K562 (cell line): ENCODE data around the gene ERMARD. TPM values are rescaled to one million over a fixed set of nuclear protein-coding genes. Genes with fewer than 3 reads are reported as not detected.

Experiments
- CXXC5 ChIP-seq: fragments of 250-450 bp; sonication (Bioruptor Pico); IDR thresholded peaks from 2 replicates; pipeline ENCODE4 v1.8.0; 2022; ENCODE audit warnings: inconsistent platforms, mild to moderate bottlenecking, moderate library complexity
- SMAD4 ChIP-seq: fragments of 250-450 bp; sonication (Bioruptor Pico); conservative IDR thresholded peaks from 2 replicates; pipeline ENCODE4 v1.8.0; 2021; ENCODE audit warnings: inconsistent platforms, mild to moderate bottlenecking, moderate library complexity
- polyA plus RNA-seq, 8 experiments: library from polyadenylated mRNA; depleted of rRNA in 4 of 8; stranded (reverse) in 5 of 8; unstranded in 3 of 8; fragments of >200 nt; fragmentation: Nextera tagmentation in 2 of 8; fragmentation: Illumina TruSeq in 1 of 8; extraction: Ambion mirVana in 2 of 8; extraction: Trizol in 1 of 8; gene quantifications; 2 replicates each; pipeline versions ENCODE4 v1.2.1 to v1.2.3, GENCODE V29; 2011 to 2014; ENCODE audit warnings: inconsistent platforms in 1 of 8, missing spikeins in 1 of 8
- total RNA-seq, 7 experiments: library from RNA; depleted of rRNA in 6 of 7; stranded (reverse); fragments of >200 nt in 6 of 7; fragmentation: Illumina TruSeq in 2 of 7; extraction: Trizol in 2 of 7; gene quantifications; 2 replicates each; pipeline versions ENCODE4 v1.2.1 to v1.2.3, GENCODE V29; 2011 to 2021; ENCODE audit warnings: low replicate concordance in 1 of 7
- TF ChIP-seq, protein P1 (sequence below): fragments of 250-450 bp; sonication (Bioruptor Pico); IDR thresholded peaks from 2 replicates; pipeline ENCODE4 v1.4.0; 2020
- TF ChIP-seq, protein P2 (sequence below): fragments of 450-650 bp; formaldehyde crosslinking; IDR thresholded peaks from 2 replicates; pipeline ENCODE4 v1.4.0; 2020; ENCODE audit warnings: mild to moderate bottlenecking, moderate library complexity
- TF ChIP-seq, protein P3 (sequence below): fragments of 250-450 bp; sonication (Bioruptor Pico); IDR thresholded peaks from 2 replicates; pipeline ENCODE4 v1.9.0; 2021; ENCODE audit warnings: mild to moderate bottlenecking, inconsistent platforms
- TF ChIP-seq, protein P4 (sequence below), 3 experiments: fragments of 200-800 bp in 1 of 3; sonication (Bioruptor generic) in 1 of 3; sonication (generic) in 1 of 3; formaldehyde crosslinking in 1 of 3; IDR thresholded peaks; 2 replicates each; pipeline versions ENCODE4 v1.6.1 to v1.8.0; 2016 to 2022; ENCODE audit warnings: mild to moderate bottlenecking in 2 of 3, missing compliant biosample characterization in 2 of 3, missing genetic modification characterization in 2 of 3, missing genetic modification reagents in 1 of 3
- TF ChIP-seq, protein P5 (sequence below), 2 experiments: IDR thresholded peaks in 1 of 2; conservative IDR thresholded peaks in 1 of 2; 2 replicates each; pipeline ENCODE4 v1.6.1; 2016; ENCODE audit warnings: low read depth in 2 of 2, mild to moderate bottlenecking in 1 of 2, missing compliant biosample characterization in 1 of 2, missing genetic modification characterization in 1 of 2, moderate library complexity in 1 of 2

ERMARD gene
- total and polyA plus RNA-seq, 9 of the 15 experiments (the other 6 are each of a cell fraction or from before 2014, with no cell fraction given): 14.5 to 68.6 (median 27.7) TPM

DNA sequence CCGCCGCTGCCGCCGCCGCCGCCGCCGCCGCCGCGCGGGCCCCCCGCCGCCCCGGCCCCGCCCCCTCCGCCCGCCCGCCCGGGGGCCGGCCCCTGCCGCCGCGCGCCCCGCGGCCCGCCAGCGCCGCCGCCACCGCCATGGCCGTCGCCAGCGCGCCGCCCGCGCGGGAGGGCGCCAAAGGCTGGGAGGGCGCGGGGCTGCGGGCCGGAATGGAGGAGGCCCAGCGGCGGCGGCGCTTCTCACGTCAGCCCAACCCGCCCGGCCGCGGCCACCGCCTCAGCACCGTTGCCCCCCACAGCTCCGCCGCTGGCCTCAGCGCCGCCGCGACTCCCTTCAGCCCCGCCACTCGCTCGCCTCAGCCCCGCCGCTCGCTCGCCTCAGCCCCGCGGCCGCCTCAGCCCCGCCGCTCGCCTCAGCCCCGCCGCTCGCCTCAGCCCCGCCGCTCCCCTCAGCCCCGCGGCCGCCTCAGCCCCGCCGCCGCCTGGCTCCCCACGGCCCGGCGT, 27.4 kb upstream of the ERMARD start (continued):
- TF ChIP-seq, protein P1, sequence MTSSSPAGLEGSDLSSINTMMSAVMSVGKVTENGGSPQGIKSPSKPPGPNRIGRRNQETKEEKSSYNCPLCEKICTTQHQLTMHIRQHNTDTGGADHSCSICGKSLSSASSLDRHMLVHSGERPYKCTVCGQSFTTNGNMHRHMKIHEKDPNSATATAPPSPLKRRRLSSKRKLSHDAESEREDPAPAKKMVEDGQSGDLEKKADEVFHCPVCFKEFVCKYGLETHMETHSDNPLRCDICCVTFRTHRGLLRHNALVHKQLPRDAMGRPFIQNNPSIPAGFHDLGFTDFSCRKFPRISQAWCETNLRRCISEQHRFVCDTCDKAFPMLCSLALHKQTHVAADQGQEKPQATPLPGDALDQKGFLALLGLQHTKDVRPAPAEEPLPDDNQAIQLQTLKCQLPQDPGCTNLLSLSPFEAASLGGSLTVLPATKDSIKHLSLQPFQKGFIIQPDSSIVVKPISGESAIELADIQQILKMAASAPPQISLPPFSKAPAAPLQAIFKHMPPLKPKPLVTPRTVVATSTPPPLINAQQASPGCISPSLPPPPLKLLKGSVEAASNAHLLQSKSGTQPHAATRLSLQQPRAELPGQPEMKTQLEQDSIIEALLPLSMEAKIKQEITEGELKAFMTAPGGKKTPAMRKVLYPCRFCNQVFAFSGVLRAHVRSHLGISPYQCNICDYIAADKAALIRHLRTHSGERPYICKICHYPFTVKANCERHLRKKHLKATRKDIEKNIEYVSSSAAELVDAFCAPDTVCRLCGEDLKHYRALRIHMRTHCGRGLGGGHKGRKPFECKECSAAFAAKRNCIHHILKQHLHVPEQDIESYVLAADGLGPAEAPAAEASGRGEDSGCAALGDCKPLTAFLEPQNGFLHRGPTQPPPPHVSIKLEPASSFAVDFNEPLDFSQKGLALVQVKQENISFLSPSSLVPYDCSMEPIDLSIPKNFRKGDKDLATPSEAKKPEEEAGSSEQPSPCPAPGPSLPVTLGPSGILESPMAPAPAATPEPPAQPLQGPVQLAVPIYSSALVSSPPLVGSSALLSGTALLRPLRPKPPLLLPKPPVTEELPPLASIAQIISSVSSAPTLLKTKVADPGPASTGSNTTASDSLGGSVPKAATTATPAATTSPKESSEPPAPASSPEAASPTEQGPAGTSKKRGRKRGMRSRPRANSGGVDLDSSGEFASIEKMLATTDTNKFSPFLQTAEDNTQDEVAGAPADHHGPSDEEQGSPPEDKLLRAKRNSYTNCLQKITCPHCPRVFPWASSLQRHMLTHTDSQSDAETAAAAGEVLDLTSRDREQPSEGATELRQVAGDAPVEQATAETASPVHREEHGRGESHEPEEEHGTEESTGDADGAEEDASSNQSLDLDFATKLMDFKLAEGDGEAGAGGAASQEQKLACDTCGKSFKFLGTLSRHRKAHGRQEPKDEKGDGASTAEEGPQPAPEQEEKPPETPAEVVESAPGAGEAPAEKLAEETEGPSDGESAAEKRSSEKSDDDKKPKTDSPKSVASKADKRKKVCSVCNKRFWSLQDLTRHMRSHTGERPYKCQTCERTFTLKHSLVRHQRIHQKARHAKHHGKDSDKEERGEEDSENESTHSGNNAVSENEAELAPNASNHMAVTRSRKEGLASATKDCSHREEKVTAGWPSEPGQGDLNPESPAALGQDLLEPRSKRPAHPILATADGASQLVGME: 0 out of 2 replicates have a peak, but pooled peaks have one; percentile 18
- TF ChIP-seq, protein P2, sequence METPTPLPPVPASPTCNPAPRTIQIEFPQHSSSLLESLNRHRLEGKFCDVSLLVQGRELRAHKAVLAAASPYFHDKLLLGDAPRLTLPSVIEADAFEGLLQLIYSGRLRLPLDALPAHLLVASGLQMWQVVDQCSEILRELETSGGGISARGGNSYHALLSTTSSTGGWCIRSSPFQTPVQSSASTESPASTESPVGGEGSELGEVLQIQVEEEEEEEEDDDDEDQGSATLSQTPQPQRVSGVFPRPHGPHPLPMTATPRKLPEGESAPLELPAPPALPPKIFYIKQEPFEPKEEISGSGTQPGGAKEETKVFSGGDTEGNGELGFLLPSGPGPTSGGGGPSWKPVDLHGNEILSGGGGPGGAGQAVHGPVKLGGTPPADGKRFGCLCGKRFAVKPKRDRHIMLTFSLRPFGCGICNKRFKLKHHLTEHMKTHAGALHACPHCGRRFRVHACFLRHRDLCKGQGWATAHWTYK (CRISPR knock-in tag): peak; percentile 42; the same call in 1 of the 2 replicates
- peak; percentile 18 for TF ChIP-seq CXXC5
- TF ChIP-seq SMAD4: peak; percentile 60
- TF ChIP-seq, protein P3, sequence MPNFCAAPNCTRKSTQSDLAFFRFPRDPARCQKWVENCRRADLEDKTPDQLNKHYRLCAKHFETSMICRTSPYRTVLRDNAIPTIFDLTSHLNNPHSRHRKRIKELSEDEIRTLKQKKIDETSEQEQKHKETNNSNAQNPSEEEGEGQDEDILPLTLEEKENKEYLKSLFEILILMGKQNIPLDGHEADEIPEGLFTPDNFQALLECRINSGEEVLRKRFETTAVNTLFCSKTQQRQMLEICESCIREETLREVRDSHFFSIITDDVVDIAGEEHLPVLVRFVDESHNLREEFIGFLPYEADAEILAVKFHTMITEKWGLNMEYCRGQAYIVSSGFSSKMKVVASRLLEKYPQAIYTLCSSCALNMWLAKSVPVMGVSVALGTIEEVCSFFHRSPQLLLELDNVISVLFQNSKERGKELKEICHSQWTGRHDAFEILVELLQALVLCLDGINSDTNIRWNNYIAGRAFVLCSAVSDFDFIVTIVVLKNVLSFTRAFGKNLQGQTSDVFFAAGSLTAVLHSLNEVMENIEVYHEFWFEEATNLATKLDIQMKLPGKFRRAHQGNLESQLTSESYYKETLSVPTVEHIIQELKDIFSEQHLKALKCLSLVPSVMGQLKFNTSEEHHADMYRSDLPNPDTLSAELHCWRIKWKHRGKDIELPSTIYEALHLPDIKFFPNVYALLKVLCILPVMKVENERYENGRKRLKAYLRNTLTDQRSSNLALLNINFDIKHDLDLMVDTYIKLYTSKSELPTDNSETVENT: peak; percentile 86
- TF ChIP-seq, protein P4, sequence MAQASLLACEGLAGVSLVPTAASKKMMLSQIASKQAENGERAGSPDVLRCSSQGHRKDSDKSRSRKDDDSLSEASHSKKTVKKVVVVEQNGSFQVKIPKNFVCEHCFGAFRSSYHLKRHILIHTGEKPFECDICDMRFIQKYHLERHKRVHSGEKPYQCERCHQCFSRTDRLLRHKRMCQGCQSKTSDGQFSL (CRISPR knock-in tag; IDR thresholded peaks at IDR 0.05): no peak; the same call in 1 of the 2 replicates
- TF ChIP-seq, protein P4 (tag; IDR thresholded peaks at IDR 0.05): 0 out of 4 replicates have a peak, but pooled peaks of 1 of the 2 experiments have one; percentile 60
- TF ChIP-seq, protein P5, sequence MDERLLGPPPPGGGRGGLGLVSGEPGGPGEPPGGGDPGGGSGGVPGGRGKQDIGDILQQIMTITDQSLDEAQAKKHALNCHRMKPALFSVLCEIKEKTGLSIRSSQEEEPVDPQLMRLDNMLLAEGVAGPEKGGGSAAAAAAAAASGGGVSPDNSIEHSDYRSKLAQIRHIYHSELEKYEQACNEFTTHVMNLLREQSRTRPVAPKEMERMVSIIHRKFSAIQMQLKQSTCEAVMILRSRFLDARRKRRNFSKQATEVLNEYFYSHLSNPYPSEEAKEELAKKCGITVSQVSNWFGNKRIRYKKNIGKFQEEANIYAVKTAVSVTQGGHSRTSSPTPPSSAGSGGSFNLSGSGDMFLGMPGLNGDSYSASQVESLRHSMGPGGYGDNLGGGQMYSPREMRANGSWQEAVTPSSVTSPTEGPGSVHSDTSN (CRISPR knock-in tag; IDR thresholded peaks at IDR 0.05; ENCODE audit: low read depth): no peak
- TF ChIP-seq, protein P5 (tag; conservative IDR thresholded peaks at IDR 0.05; ENCODE audit: low read depth): no peak
